Stomach (tissue), 4 donors: Measurements from ENCODE around the gene DEPDC7.

Source experiments
- CTCF ChIP-seq, 7 experiments: fragments of 450-650 bp in 4 of 7; fragments of 200-600 bp in 3 of 7; sonication (generic) in 3 of 7; IDR thresholded peaks; one replicate each; pipeline ENCODE4 v1.5.1; 2016 to 2019; ENCODE audit warnings: antibody characterized with exemption in 7 of 7, control low read depth in 2 of 7, mild to moderate bottlenecking in 1 of 7
- EP300 ChIP-seq: sonication (generic); formaldehyde crosslinking; IDR thresholded peaks from one replicate; pipeline ENCODE4 v1.6.1; 2017; ENCODE audit warnings: antibody characterized with exemption
- POLR2A ChIP-seq, 4 donors: fragments of 450-650 bp; IDR thresholded peaks; one replicate each; pipeline ENCODE4 v1.6.1; 2016; ENCODE audit warnings: antibody characterized with exemption in 4 of 4, control low read depth in 2 of 4, mild to moderate bottlenecking in 1 of 4, moderate library complexity in 1 of 4

GRCh38 chr11:33052231-33052630 lies 36.6 kb downstream of the DEPDC7 start:
- TF ChIP-seq EP300 (no peak), POLR2A (IDR thresholded peaks at IDR 0.05) (no peak), CTCF (IDR thresholded peaks at IDR 0.05) (no peak)
